Mammary epithelial cell (primary cell): ENCODE measurements around the gene ACVR1B.

Experiments
- CTCF ChIP-seq, 2 donors: IDR thresholded peaks in 1 of 2; conservative IDR thresholded peaks in 1 of 2; 2 replicates each; pipeline ENCODE4 v1.5.1; 2011 to 2012; ENCODE audit warnings: inconsistent platforms in 2 of 2, low read length in 2 of 2, mild to moderate bottlenecking in 2 of 2, control low read depth in 1 of 2, low read depth in 1 of 2; ENCODE audit not compliant: insufficient read depth in 1 of 2; ENCODE audit errors: extremely low read depth in 1 of 2
- EZH2 ChIP-seq: IDR thresholded peaks from 2 replicates; pipeline ENCODE4 v1.6.1; 2012; ENCODE audit warnings: low read length, inconsistent platforms, borderline replicate concordance

- TF ChIP-seq CTCF (conservative IDR thresholded peaks at IDR 0.05 in 1 of 2, IDR thresholded peaks at IDR 0.05 in 1 of 2; ENCODE audit: extremely low read depth in 1 of 2, insufficient read depth in 1 of 2, low read depth in 1 of 2, low read length in 2 of 2) (no peak), EZH2 (no peak)
Observed at GRCh38 chr12:51958542-51958941, 7.0 kb downstream of the ACVR1B start.
